Measurements from ENCODE around the gene MAP1A. TPM values are rescaled to one million over a fixed set of nuclear protein-coding genes. Genes with fewer than 3 reads are reported as not detected.

MAP1A gene
- total RNA-seq, 1 experiment from 2014 or later: 1.9 TPM

- peak overlapping the region; percentile 60 for H2AFZ ChIP-seq (ENCODE audit: low read depth, low read length, poor library complexity, severe bottlenecking)
- peak overlapping the region; percentile 99 for H3K4me2 ChIP-seq (ENCODE audit: low read length)
- TF ChIP-seq RAD21 (IDR thresholded peaks at IDR 0.05; ENCODE audit: low read depth): peak; percentile 48
- TF ChIP-seq SRF (IDR thresholded peaks at IDR 0.05; ENCODE audit: low read depth): no peak
- peak; percentile 17 to 67 (median 55); a peak in 5 of 6 replicates for TF ChIP-seq CTCF (IDR thresholded peaks at IDR 0.05 in 2 of 3, conservative IDR thresholded peaks at IDR 0.05 in 1 of 3; ENCODE audit: borderline replicate concordance in 1 of 3, insufficient read depth in 1 of 3, low read depth in 2 of 3, low read length in 2 of 3)
- peak overlapping the region; percentile 29; the same call in 1 of the 2 replicates for H3K27ac ChIP-seq (ENCODE audit: low read depth, low read length)
- H3K9me3 ChIP-seq (ENCODE audit: control insufficient read depth in 1 of 2, insufficient read depth in 1 of 2, low read depth in 1 of 2, low read length in 2 of 2): no peaks in the 10 kb centered on the region
- no peaks in the 10 kb centered on the region for H3K9me2 ChIP-seq (ENCODE audit: insufficient read depth)
- no peaks in the 10 kb centered on the region for H3K27me3 ChIP-seq (ENCODE audit: insufficient read depth, low read length)
- peak overlapping the region; percentile 69 to 79 for H3K4me3 ChIP-seq (replicated peaks in 1 of 2; ENCODE audit: low read depth in 1 of 2, low read length in 2 of 2)
- intact Hi-C loops (cut with micrococcal nuclease): no loop called here
- ChIA-PET RAD21 (ENCODE audit: low non-redundant PET in 1 of 2, low total read pairs in 2 of 2, uncharacterized antibody in 2 of 2, unreplicated experiment in 2 of 2) (interaction anchor here in 1 of 2 experiments (0.5 to 0.6 kb wide), 2 partner anchors 308 to 1669 kb away, joined by 3 read pairs; no protein-coding TSS in a partner anchor), CTCF (interaction anchor here (0.8 to 2.0 kb wide), 8 partner anchors 9 to 266 kb away, joined by 3 to 6 read pairs (median 4); partner anchors contain the start of genes ELL3 and TP53BP1), POLR2A (interaction anchor here (0.9 to 1.7 kb wide), 2 partner anchors 18 to 141 kb away, joined by 4 to 8 read pairs; partner anchors contain the start of genes TP53BP1, TUBGCP4 and ZSCAN29)
- DNase-seq (ENCODE audit: low read depth, low spot score) (peak; percentile 37), ATAC-seq (peak; percentile 71)
- BruUV-seq (replicated peaks): no TSS peak
- peak overlapping the region; percentile 47 for H3K9ac ChIP-seq (ENCODE audit: low read length)
- no peaks in the 10 kb centered on the region for H3K79me2 ChIP-seq (ENCODE audit: insufficient read depth, low read length)
- peaks cover 21 to 28% of the 10 kb centered on the region in 2 experiments for H3K4me1 ChIP-seq (ENCODE audit: control insufficient read depth in 1 of 2, insufficient read depth in 2 of 2, low read length in 2 of 2)
- no peaks in the 10 kb centered on the region for H3K36me3 ChIP-seq (ENCODE audit: control insufficient read depth in 1 of 2, insufficient read depth in 2 of 2, low read length in 2 of 2)
- H4K20me1 ChIP-seq (ENCODE audit: insufficient read depth): no peaks in the 10 kb centered on the region
Observed at GRCh38 chr15:43511012-43511885, 6.2 kb upstream of the MAP1A start.

GRCh38 chr15:43513550-43513949, 3.9 kb upstream of the MAP1A start:
- CTCF ChIA-PET: interaction anchor here (1.1 to 1.6 kb wide), 3 partner anchors 9 to 37 kb away, joined by 3 to 8 read pairs (median 4); no protein-coding TSS in a partner anchor
- no TSS peak for BruUV-seq (replicated peaks)
- H3K4me2 ChIP-seq (ENCODE audit: low read length): no peak overlapping the region
- no peak overlapping the region for H3K4me3 ChIP-seq (replicated peaks in 1 of 2; ENCODE audit: low read depth in 1 of 2, low read length in 2 of 2)
- H3K9me3 ChIP-seq (ENCODE audit: control insufficient read depth in 1 of 2, insufficient read depth in 1 of 2, low read depth in 1 of 2, low read length in 2 of 2): no peaks in the 10 kb centered on the region
- peaks cover 21 to 31% of the 10 kb centered on the region in 2 experiments for H3K4me1 ChIP-seq (ENCODE audit: control insufficient read depth in 1 of 2, insufficient read depth in 2 of 2, low read length in 2 of 2)
- H3K36me3 ChIP-seq (ENCODE audit: control insufficient read depth in 1 of 2, insufficient read depth in 2 of 2, low read length in 2 of 2): no peaks in the 10 kb centered on the region
- intact Hi-C loops (cut with micrococcal nuclease): no loop called here
- no peaks in the 10 kb centered on the region for H3K79me2 ChIP-seq (ENCODE audit: insufficient read depth, low read length)
- DNase-seq (ENCODE audit: low read depth, low spot score) (no peak), ATAC-seq (no peak)
- POLR2A ChIA-PET: no interaction called here
- H3K9me2 ChIP-seq (ENCODE audit: insufficient read depth): no peaks in the 10 kb centered on the region
- no peaks in the 10 kb centered on the region for H3K27me3 ChIP-seq (ENCODE audit: insufficient read depth, low read length)
- H3K27ac ChIP-seq (ENCODE audit: low read depth, low read length): no peak overlapping the region
- no peaks in the 10 kb centered on the region for H4K20me1 ChIP-seq (ENCODE audit: insufficient read depth)
- RAD21 ChIA-PET (ENCODE audit: low non-redundant PET in 1 of 2, low total read pairs in 2 of 2, uncharacterized antibody in 2 of 2, unreplicated experiment in 2 of 2): interaction anchor here in 1 of 2 experiments (1.4 kb wide), 1 partner anchor 73 kb away, joined by 5 read pairs; no protein-coding TSS in a partner anchor
- no peak overlapping the region for H2AFZ ChIP-seq (ENCODE audit: low read depth, low read length, poor library complexity, severe bottlenecking)
- no peak overlapping the region for H3K9ac ChIP-seq (ENCODE audit: low read length)
- TF ChIP-seq TCF7L2 (IDR thresholded peaks at IDR 0.05; ENCODE audit: borderline replicate concordance, extremely low read depth, insufficient read depth, insufficient read length): no peak
- no peak for TF ChIP-seq POLR2A (IDR thresholded peaks at IDR 0.05; ENCODE audit: borderline replicate concordance, extremely low read depth, insufficient read depth, insufficient read length)
- no peak for TF ChIP-seq RAD21 (IDR thresholded peaks at IDR 0.05; ENCODE audit: low read depth)
- TF ChIP-seq ELF1 (IDR thresholded peaks at IDR 0.05; ENCODE audit: borderline replicate concordance, low read depth): no peak
- TF ChIP-seq REST (IDR thresholded peaks at IDR 0.05; ENCODE audit: low read depth): no peak
- no peak for TF ChIP-seq CTCF (IDR thresholded peaks at IDR 0.05 in 2 of 3, conservative IDR thresholded peaks at IDR 0.05 in 1 of 3; ENCODE audit: borderline replicate concordance in 1 of 3, insufficient read depth in 1 of 3, low read depth in 2 of 3, low read length in 2 of 3)
